Bronchial epithelial cell (primary cell): ENCODE measurements around the gene CUTC. TPM values are rescaled to one million over a fixed set of nuclear protein-coding genes. Genes with fewer than 3 reads are reported as not detected.

ENCODE experiments used
- DNase-seq: peaks from one replicate; pipeline ENCODE4 v3.0.0-alpha.2; 2010; ENCODE audit warnings: low read depth
- FAIRE-seq: peaks from 2 replicates; lab custom pipeline; 2011; peaks lifted over from hg19 to GRCh38; lab: Jason Lieb, UNC
- H3K27me3 ChIP-seq: 2 replicates; pipeline ENCODE4 v1.5.1; 2011; ENCODE audit warnings: low read length; ENCODE audit not compliant: control insufficient read depth, insufficient read depth
- H3K36me3 ChIP-seq: 2 replicates; pipeline ENCODE4 v1.5.1; 2011; ENCODE audit warnings: low read length; ENCODE audit not compliant: control insufficient read depth, insufficient read depth
- H3K4me3 ChIP-seq: 2 replicates; pipeline ENCODE4 v1.5.1; 2011; ENCODE audit warnings: mild to moderate bottlenecking, low read depth, low read length, control low read depth
- CTCF ChIP-seq: IDR thresholded peaks from 2 replicates; pipeline ENCODE4 v1.5.1; 2011; ENCODE audit warnings: mild to moderate bottlenecking, moderate library complexity, low read length, control low read depth, inconsistent platforms; ENCODE audit not compliant: insufficient read depth, severe bottlenecking
- total RNA-seq: library from RNA; depleted of rRNA; stranded (reverse); fragments of >200 nt; gene quantifications from 2 replicates; pipeline ENCODE4 v1.2.1, GENCODE V29; 2014

Gene CUTC
- total RNA-seq, 1 donor from 2014 or later, result 25.0 TPM

- FAIRE-seq, result no peak
- H3K27me3 ChIP-seq, result no peaks in the 10 kb centered on the region
- DNase-seq, result no peak
- H3K4me3 ChIP-seq, result no peak overlapping the region
- H3K36me3 ChIP-seq, result no peaks in the 10 kb centered on the region
- TF ChIP-seq CTCF, result no peak
Observed at GRCh38 chr10:99784727-99785441, 52.9 kb downstream of the CUTC start.

- DNase-seq (peak; percentile 86), FAIRE-seq (peak; percentile 40)
- Histone ChIP-seq H3K36me3 (no peaks in the 10 kb centered on the region), H3K27me3 (no peaks in the 10 kb centered on the region), H3K4me3 (no peak overlapping the region)
- TF ChIP-seq CTCF, result no peak
Observed at GRCh38 chr10:99785646-99786045, 53.6 kb downstream of the CUTC start.

- no peaks in the 10 kb centered on the region for H3K36me3 ChIP-seq
- DNase-seq (no peak), FAIRE-seq (no peak)
- no peak overlapping the region for H3K4me3 ChIP-seq
- no peaks in the 10 kb centered on the region for H3K27me3 ChIP-seq
- TF ChIP-seq CTCF, result no peak
Observed at GRCh38 chr10:99787311-99787710, 55.3 kb downstream of the CUTC start.

- H3K36me3 ChIP-seq, result no peaks in the 10 kb centered on the region
- FAIRE-seq (no peak), DNase-seq (no peak)
- H3K4me3 ChIP-seq, result no peak overlapping the region
- no peaks in the 10 kb centered on the region for H3K27me3 ChIP-seq
- no peak for TF ChIP-seq CTCF
Observed at GRCh38 chr10:99787782-99788445, 55.9 kb downstream of the CUTC start.

GRCh38 chr10:99788598-99789256 is 56.7 kb downstream of the CUTC start:
- Histone ChIP-seq H3K4me3 (no peak overlapping the region), H3K27me3 (no peaks in the 10 kb centered on the region), H3K36me3 (no peaks in the 10 kb centered on the region)
- no peak for DNase-seq
- FAIRE-seq, result no peak
- no peak for TF ChIP-seq CTCF
